Naive B cell (primary cell): ENCODE results near the gene NPW. TPM values are rescaled to one million over a fixed set of nuclear protein-coding genes. Genes with fewer than 3 reads are reported as not detected.
A peak's percentile ranks its signal among the peaks of the same experiment; 100 is the strongest.

Source experiments
- ATAC-seq, 2 donors: fragments of 150-1000 bp; cut with Tn5 transposase; 2 replicates each; pipeline ENCODE4 v1.10.0; 2021; ENCODE audit warnings: low read depth in 2 of 2, mild to moderate bottlenecking in 2 of 2, moderate library complexity in 2 of 2
- DNase-seq: peaks from one replicate; pipeline ENCODE4 v3.0.0; 2022
- H3K27ac Mint-ChIP-seq, 6 donors: one replicate each; pipeline ENCODE4 v1.8.0; 2020 to 2022; ENCODE audit warnings: mild to moderate bottlenecking in 6 of 6, mixed read lengths in 6 of 6, moderate library complexity in 5 of 6, inconsistent platforms in 2 of 6
- H3K27me3 Mint-ChIP-seq, 3 donors: one replicate each; pipeline ENCODE4 v1.8.0; 2021 to 2022; ENCODE audit warnings: mixed read lengths in 3 of 3, mild to moderate bottlenecking in 1 of 3
- H3K36me3 Mint-ChIP-seq, 2 donors: one replicate each; pipeline ENCODE4 v1.8.0; 2020 to 2022; ENCODE audit warnings: mixed read lengths in 2 of 2, inconsistent platforms in 1 of 2, mild to moderate bottlenecking in 1 of 2
- H3K4me1 Mint-ChIP-seq, 3 donors: one replicate each; pipeline ENCODE4 v1.8.0; 2020 to 2022; ENCODE audit warnings: mixed read lengths in 3 of 3, inconsistent platforms in 1 of 3, mild to moderate bottlenecking in 1 of 3, moderate library complexity in 1 of 3
- H3K4me3 Mint-ChIP-seq, 8 donors: one replicate each; pipeline ENCODE4 v1.8.0; 2020 to 2022; ENCODE audit warnings: mild to moderate bottlenecking in 8 of 8, mixed read lengths in 8 of 8, moderate library complexity in 8 of 8, inconsistent platforms in 2 of 8
- H3K9me3 Mint-ChIP-seq, 7 donors: one replicate each; pipeline ENCODE4 v1.8.0; 2020 to 2022; ENCODE audit warnings: mixed read lengths in 7 of 7, mild to moderate bottlenecking in 5 of 7, inconsistent platforms in 2 of 7, moderate library complexity in 1 of 7
- polyA plus RNA-seq, 6 donors: library from polyadenylated mRNA; unstranded; fragments of 300-500 nt; fragmentation: Illumina TruSeq; gene quantifications; one replicate each; pipeline ENCODE4 v1.2.3, GENCODE V29; 2021; ENCODE audit warnings: low read depth in 6 of 6

NPW gene
- polyA plus RNA-seq, 6 donors from 2014 or later = not detected

DNA sequence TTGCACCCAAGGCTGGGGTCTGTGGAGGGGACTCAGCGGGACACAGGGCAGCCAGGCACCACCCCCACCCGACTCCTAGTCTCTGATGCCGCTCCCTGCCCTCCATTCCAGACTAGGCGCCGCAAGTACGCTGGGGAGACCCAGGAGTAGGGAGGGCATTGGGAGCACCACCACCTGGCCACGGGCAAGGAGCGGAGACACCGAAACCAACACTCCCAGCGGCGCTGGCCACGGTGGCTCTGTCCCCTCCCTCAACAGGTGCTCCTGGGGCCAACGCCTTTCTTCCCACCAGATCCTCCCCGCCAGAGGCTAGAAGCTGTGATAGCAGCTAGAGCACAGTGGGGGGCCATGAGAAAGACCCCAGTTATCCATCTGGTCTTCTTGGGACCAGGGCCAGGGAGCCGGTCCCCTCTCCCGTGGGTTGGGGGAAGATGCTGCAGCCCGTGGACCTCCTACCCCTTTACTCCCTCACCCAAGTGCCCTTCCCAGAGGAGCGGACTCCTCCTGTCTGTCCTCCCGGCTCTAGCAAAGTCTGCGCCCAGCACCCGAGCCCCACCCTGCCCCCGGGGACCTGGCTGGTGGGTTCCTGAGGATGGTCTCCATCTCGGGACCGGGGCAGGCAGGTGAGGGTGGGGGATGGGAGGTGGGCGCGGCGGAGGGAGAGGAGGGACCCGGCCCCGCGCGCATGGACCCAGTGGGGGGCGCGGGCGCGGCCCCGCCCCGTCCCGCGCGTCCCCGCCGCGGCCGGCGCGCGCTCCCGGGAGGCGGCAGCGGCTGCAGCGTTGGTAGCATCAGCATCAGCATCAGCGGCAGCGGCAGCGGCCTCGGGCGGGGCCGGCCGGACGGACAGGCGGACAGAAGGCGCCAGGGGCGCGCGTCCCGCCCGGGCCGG, 30.1 kb upstream of the NPW start, which contains the start of gene SYNGR3:
TSS of gene SYNGR3 (plus strand) at position 762 of the 892 bp plus-strand sequence. CDS start 133 bp downstream, outside the sequence.
- peaks cover 33 to 42% (median 40%) of the 10 kb centered on the region in 3 donors for H3K4me1 Mint-ChIP-seq

GRCh38 chr16:1990101-1990350, 29.6 kb upstream of the NPW start:
- H3K27me3 Mint-ChIP-seq = no peaks in the 10 kb centered on the region
- H3K4me1 Mint-ChIP-seq = peaks cover 29 to 36% (median 35%) of the 10 kb centered on the region in 3 donors
- H3K27ac Mint-ChIP-seq = peak overlapping the region in 2 of 6 donors; percentile 87 to 94
- DNase-seq (no peak), ATAC-seq (no peak)
- H3K36me3 Mint-ChIP-seq = no peaks in the 10 kb centered on the region
- peak overlapping the region in 3 of 8 donors; percentile 33 to 82 (median 82) for H3K4me3 Mint-ChIP-seq
- no peaks in the 10 kb centered on the region for H3K9me3 Mint-ChIP-seq

More for the DNA sequence above, 30.1 kb upstream of the NPW start, which contains the start of gene SYNGR3:
- H3K36me3 Mint-ChIP-seq = no peaks in the 10 kb centered on the region
- H3K9me3 Mint-ChIP-seq = no peaks in the 10 kb centered on the region
- H3K27ac Mint-ChIP-seq = peak within 1 kb of the TSS; percentile 24 to 98 (median 96)
- H3K27me3 Mint-ChIP-seq = no peaks in the 10 kb centered on the region
- peak within 1 kb of the TSS; percentile 81 to 92 (median 85) for H3K4me3 Mint-ChIP-seq
- DNase-seq (no peak), ATAC-seq (no peak)

DNA sequence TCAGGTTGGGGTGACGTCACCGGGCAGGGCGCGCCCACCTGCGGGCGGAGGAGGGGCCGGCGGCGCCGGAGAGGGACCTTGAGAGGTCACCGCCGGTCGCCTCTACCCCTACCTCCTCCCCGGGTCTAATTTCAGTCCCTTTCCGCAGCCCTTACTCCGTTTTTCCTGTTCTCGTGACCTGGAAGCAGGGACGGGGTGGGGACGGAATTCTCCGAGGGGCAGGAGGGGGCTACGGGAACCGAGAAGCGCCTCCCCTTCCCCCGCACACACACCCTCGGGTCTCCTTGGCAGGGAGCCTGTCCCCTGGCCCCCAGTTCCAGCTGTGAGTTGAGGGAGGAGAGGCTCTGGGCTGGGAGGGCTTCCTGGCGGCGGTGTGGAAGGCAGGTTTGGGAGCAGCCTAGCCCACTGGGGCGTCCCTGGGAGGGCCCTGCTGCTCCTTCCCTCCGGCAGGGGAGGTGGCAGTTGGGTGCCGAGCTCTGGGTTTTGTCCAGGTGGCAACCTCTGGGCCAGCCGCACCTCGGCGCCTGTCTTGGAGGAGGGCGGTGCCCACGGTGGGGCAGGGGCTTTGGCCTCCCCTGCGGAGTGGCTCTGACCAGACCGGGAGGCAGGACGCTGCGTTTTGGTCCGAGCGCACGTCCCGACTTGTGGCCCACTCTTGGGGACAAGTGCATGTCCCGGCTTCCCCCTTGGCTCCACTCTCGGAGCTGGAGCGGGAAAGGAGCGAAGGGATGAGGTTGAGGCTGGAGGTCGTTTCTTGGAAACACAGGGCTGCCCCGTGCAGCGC, 29.0 kb upstream of the NPW start:
- Mint-ChIP-seq H3K4me1 (peaks cover 29 to 36% (median 31%) of the 10 kb centered on the region in 3 donors), H3K27me3 (no peaks in the 10 kb centered on the region), H3K27ac (peak overlapping the region; percentile 87 to 98 (median 96)), H3K36me3 (no peaks in the 10 kb centered on the region), H3K4me3 (peak overlapping the region; percentile 81 to 92 (median 85)), H3K9me3 (no peaks in the 10 kb centered on the region)
- peak; percentile 62 for DNase-seq
- ATAC-seq = peak; percentile 13 to 15

DNA sequence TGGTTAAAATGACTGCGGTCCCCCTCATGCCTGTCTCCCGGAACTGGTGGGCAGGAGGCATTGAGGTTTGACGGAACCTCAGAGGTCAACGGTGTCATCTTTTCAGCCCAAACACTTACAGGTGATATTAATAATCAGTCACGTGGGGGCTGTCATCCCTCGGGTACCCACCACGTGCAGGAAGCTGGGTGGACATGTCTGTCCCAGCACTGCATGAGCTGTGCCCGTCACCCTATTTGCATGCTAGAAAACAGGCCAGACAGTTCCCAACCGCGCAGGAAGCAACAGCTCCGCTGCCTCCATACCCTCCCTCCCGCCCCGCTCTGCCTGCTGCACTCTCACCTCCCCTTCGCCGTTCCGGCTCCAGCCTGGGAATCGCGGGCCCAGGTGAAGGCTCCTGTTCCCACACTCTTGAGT, 28.4 kb upstream of the NPW start:
- peak; percentile 40 to 68 for ATAC-seq
- H3K27ac Mint-ChIP-seq = peak overlapping the region; percentile 87 to 98 (median 96)
- H3K9me3 Mint-ChIP-seq = no peaks in the 10 kb centered on the region
- DNase-seq = peak; percentile 79
- H3K4me1 Mint-ChIP-seq = peaks cover 29 to 35% (median 31%) of the 10 kb centered on the region in 3 donors
- no peaks in the 10 kb centered on the region for H3K36me3 Mint-ChIP-seq
- H3K4me3 Mint-ChIP-seq = peak overlapping the region; percentile 81 to 92 (median 85)
- no peaks in the 10 kb centered on the region for H3K27me3 Mint-ChIP-seq

- Mint-ChIP-seq H3K27ac (peak overlapping the region; percentile 41 to 98 (median 96)), H3K4me3 (peak overlapping the region; percentile 81 to 92 (median 85)), H3K9me3 (no peaks in the 10 kb centered on the region), H3K27me3 (no peaks in the 10 kb centered on the region), H3K36me3 (no peaks in the 10 kb centered on the region), H3K4me1 (peaks cover 28 to 31% (median 30%) of the 10 kb centered on the region in 3 donors)
- DNase-seq (peak; percentile 31), ATAC-seq (no peak)
These were observed 28.0 kb upstream of the NPW start for GRCh38 chr16:1991588-1991947.

GRCh38 chr16:1991948-1992703, 27.5 kb upstream of the NPW start:
- peaks cover 23 to 31% (median 26%) of the 10 kb centered on the region in 3 donors for H3K4me1 Mint-ChIP-seq

DNA sequence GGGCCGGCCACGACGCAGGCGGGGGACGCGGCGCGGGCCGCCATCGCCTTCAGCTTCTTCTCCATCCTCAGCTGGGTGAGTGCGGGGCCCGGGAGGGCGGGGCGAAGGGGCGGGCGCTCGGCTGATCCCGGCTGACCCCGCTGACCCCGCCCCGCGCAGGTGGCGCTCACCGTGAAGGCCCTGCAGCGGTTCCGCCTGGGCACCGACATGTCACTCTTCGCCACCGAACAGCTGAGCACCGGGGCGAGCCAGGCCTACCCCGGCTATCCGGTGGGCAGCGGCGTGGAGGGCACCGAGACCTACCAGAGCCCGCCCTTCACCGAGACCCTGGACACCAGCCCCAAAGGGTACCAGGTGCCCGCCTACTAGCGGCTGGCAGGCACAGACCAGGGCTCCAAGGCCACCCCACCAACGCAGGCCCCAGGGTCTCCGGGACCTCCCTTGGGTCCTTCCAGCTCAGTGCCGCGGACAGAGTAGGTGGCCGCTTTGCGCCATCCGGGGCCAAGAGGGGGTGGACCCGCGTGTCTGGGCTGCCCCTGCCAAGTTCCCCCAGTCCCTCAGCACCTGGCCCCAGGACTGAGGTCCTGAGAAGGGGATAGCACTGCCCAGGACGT, 26.8 kb upstream of the NPW start:
- no peak for DNase-seq

More at GRCh38 chr16:1991948-1992703, 27.5 kb upstream of the NPW start:
- H3K9me3 Mint-ChIP-seq = no peaks in the 10 kb centered on the region
- no peaks in the 10 kb centered on the region for H3K27me3 Mint-ChIP-seq
- no peaks in the 10 kb centered on the region for H3K36me3 Mint-ChIP-seq
- peak overlapping the region; percentile 56 to 92 (median 84) for H3K4me3 Mint-ChIP-seq
- DNase-seq = peak; percentile 90
- ATAC-seq = peak; percentile 62 to 67
- H3K27ac Mint-ChIP-seq = peak overlapping the region in 5 of 6 donors; percentile 41 to 98 (median 95)

DNA sequence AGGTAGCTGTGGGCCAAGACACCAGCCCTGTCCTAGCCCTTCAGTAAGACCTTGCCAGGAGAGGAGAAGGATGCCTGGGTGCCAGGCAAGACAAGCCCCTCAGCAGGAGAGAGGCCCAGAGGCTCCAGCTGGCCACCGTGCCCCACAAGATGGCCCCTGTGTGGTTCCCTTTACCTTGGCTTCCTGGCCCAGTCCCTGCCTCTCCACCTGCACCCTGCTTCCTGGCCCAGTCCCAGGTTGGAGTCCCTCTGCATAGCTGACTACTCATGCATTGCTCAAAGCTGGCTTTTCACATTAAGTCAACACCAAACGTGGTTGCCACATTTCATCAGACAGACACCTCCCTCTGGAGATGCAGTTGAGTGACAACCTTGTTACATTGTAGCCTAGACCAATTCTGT, 25.9 kb upstream of the NPW start:
- no peak for ATAC-seq
- H3K9me3 Mint-ChIP-seq = no peaks in the 10 kb centered on the region
- peak overlapping the region in 2 of 8 donors; percentile 57 to 72 for H3K4me3 Mint-ChIP-seq
- no peaks in the 10 kb centered on the region for H3K36me3 Mint-ChIP-seq
- no peak for DNase-seq
- no peaks in the 10 kb centered on the region for H3K27me3 Mint-ChIP-seq
- H3K27ac Mint-ChIP-seq = peak overlapping the region in 5 of 6 donors; percentile 17 to 94 (median 88)
- peaks cover 18 to 28% (median 22%) of the 10 kb centered on the region in 3 donors for H3K4me1 Mint-ChIP-seq

More for the DNA sequence above, 26.8 kb upstream of the NPW start:
- H3K36me3 Mint-ChIP-seq = no peaks in the 10 kb centered on the region
- H3K4me3 Mint-ChIP-seq = no peak overlapping the region
- H3K9me3 Mint-ChIP-seq = no peaks in the 10 kb centered on the region
- no peak for ATAC-seq
- peaks cover 19 to 31% (median 26%) of the 10 kb centered on the region in 3 donors for H3K4me1 Mint-ChIP-seq
- H3K27ac Mint-ChIP-seq = peak overlapping the region in 2 of 6 donors; percentile 17 to 60
- H3K27me3 Mint-ChIP-seq = no peaks in the 10 kb centered on the region

DNA sequence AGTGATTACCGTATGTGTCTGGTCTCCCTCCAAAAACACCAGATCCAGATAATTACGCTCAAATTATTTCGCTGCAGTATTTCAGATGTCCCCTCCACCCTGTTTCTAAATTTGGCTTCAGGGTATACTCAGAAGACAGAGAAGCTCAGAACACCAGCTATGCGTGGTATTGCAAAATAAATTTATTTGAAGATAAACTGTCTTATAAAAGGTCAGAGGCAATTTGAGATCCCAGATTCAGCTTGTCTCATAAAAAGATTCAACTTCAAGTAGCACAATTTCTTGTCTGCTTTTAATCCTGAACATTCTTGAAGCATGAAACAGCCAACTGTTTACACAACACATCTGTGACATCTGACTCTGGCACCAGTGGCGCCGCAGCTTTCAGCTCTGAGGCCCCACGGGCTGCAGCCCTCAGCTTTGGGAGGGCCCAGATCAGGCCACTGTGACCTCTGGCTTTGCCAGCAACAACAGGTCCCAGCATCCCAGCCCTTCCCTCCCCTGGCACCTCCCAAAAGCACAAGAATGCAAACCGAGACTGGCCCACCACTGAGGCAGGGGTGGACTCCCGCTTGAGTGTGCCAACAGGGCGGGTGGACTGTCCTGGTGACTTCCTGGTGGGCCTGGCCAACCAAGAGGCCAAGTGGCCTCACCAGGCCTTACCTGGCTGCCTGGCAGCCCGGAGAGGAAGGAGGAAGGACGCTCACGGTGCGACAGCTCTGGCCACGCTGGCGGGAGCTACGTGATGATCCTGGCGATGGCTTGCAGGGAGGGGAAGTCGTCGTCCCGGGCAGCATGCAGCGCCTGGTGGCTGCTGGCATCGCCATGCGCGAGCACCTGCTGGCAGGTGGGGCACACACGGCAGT, 21.9 kb upstream of the NPW start:
- H3K9me3 Mint-ChIP-seq = no peaks in the 10 kb centered on the region
- no peak overlapping the region for H3K4me3 Mint-ChIP-seq
- peaks cover 5 to 10% (median 9%) of the 10 kb centered on the region in 3 donors for H3K4me1 Mint-ChIP-seq
- no peak for DNase-seq
- H3K27me3 Mint-ChIP-seq = no peaks in the 10 kb centered on the region
- ATAC-seq = no peak
- no peaks in the 10 kb centered on the region for H3K36me3 Mint-ChIP-seq
- H3K27ac Mint-ChIP-seq = peak overlapping the region in 1 of 6 donors; percentile 57

- DNase-seq = no peak
- Mint-ChIP-seq H3K27ac (peak overlapping the region in 1 of 6 donors; percentile 2), H3K36me3 (no peaks in the 10 kb centered on the region), H3K9me3 (no peaks in the 10 kb centered on the region), H3K27me3 (no peaks in the 10 kb centered on the region), H3K4me3 (no peak overlapping the region), H3K4me1 (peaks cover 5 to 7% (median 7%) of the 10 kb centered on the region in 3 donors)
- ATAC-seq = no peak
These were observed 21.2 kb upstream of the NPW start for GRCh38 chr16:1998360-1998835.

- no peaks in the 10 kb centered on the region for H3K27me3 Mint-ChIP-seq
- ATAC-seq (no peak), DNase-seq (no peak)
- H3K4me1 Mint-ChIP-seq = peaks cover 0 to 3% (median 1%) of the 10 kb centered on the region in 3 donors
- peak overlapping the region in 1 of 6 donors; percentile 67 for H3K27ac Mint-ChIP-seq
- peak overlapping the region in 2 of 8 donors; percentile 10 to 22 for H3K4me3 Mint-ChIP-seq
- no peaks in the 10 kb centered on the region for H3K9me3 Mint-ChIP-seq
- H3K36me3 Mint-ChIP-seq = no peaks in the 10 kb centered on the region
These were observed 20.5 kb upstream of the NPW start for GRCh38 chr16:1998852-1999801.
